ENCODE measurements around the gene RILP.

The RILP gene

GRCh38 chr17:1626333-1626732, 23.3 kb downstream of the RILP start:
- DNase-seq (ENCODE audit: low spot score) = no peak
- TF ChIP-seq, protein P1, sequence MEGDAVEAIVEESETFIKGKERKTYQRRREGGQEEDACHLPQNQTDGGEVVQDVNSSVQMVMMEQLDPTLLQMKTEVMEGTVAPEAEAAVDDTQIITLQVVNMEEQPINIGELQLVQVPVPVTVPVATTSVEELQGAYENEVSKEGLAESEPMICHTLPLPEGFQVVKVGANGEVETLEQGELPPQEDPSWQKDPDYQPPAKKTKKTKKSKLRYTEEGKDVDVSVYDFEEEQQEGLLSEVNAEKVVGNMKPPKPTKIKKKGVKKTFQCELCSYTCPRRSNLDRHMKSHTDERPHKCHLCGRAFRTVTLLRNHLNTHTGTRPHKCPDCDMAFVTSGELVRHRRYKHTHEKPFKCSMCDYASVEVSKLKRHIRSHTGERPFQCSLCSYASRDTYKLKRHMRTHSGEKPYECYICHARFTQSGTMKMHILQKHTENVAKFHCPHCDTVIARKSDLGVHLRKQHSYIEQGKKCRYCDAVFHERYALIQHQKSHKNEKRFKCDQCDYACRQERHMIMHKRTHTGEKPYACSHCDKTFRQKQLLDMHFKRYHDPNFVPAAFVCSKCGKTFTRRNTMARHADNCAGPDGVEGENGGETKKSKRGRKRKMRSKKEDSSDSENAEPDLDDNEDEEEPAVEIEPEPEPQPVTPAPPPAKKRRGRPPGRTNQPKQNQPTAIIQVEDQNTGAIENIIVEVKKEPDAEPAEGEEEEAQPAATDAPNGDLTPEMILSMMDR (IDR thresholded peaks at IDR 0.05; ENCODE audit: extremely low read depth, missing control alignments) = no peak

- TF ChIP-seq, protein P1 (IDR thresholded peaks at IDR 0.05; ENCODE audit: extremely low read depth, missing control alignments) = no peak
- no peak for DNase-seq (ENCODE audit: low spot score)
Measured at GRCh38 chr17:1625581-1625980, 24.1 kb downstream of the RILP start.

DNA sequence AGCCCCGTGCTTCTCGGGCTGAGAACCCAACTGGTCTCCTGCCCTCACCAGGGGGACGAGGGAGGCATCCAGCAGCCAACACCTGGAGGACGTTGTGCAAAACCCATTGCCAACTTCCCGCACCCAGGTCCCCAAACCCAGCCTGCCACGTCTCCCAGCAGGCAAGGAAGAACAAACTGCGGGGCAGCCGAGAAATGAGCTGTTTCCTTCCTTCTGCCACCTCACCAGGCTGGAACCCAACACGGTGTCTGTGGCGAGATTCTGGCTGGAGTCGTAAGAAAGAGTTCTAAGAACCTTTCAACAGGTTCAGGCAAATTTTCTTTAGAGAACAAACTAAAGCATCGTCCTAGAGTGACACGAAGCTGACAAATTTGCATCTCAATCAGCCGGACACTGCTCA, 24.6 kb downstream of the RILP start:
- TF ChIP-seq, protein P1 (IDR thresholded peaks at IDR 0.05; ENCODE audit: extremely low read depth, missing control alignments) = no peak
- DNase-seq (ENCODE audit: low spot score) = no peak

DNA sequence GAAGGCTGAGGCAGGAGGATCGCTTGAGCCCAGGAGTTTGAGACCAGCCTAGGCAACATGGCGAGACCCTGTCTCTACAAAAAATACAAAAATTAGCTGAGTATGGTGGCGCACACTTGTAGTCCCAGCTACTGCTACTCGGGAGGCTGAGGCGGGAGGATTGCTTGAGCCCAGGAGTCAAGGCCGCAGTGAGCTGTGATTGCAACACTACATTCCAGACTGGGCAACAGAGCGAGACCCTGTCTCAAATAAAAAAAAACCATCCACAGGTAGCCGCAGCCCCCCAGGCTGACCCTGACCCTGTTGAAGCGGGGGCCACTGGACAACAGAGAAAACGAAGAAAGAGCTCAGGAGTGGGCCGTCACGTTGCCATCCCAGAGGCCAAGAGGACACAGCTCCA, 25.0 kb downstream of the RILP start:
- DNase-seq (ENCODE audit: low spot score) = no peak
- TF ChIP-seq, protein P1 (IDR thresholded peaks at IDR 0.05; ENCODE audit: extremely low read depth, missing control alignments) = no peak

GRCh38 chr17:1623057-1623630, 26.5 kb downstream of the RILP start:
- DNase-seq (ENCODE audit: low spot score) = no peak
- TF ChIP-seq, protein P1 (IDR thresholded peaks at IDR 0.05; ENCODE audit: extremely low read depth, missing control alignments) = no peak

GRCh38 chr17:1621273-1621954, 28.3 kb downstream of the RILP start:
- TF ChIP-seq, protein P1 (IDR thresholded peaks at IDR 0.05; ENCODE audit: extremely low read depth, missing control alignments) = no peak

DNA sequence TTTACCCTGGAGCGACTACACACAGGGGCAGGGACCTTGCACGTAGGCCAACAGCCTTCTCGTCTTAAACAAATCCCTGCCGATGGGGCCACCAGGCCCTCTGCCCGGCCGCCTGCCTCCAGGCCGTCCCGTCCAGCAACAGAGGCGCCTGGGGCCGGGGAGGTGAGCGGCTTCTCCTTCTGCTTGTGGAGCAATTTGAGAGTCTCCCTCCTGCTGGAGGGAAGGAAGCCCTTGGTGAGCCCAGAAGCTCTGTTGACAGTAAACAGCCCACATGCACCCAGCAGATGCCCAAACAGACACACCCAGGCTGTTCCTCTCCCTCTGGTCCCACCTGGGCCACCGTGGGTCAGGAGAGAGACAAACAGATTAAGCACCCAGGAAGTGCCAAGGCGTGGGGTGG, 29.2 kb downstream of the RILP start:
- TF ChIP-seq, protein P1 (IDR thresholded peaks at IDR 0.05; ENCODE audit: extremely low read depth, missing control alignments) = no peak
- DNase-seq (ENCODE audit: low spot score) = no peak

More at GRCh38 chr17:1621273-1621954, 28.3 kb downstream of the RILP start:
- no peak for DNase-seq (ENCODE audit: low spot score)

All from GM20000 (cell line).